HUES48 (cell line): ENCODE data around the gene COX5B.
A peak's percentile ranks its signal among the peaks of the same experiment; 100 is the strongest.
"Not testable (repeated sequence)": the region's sequence is repeated elsewhere in the genome, so short reads cannot be mapped to it uniquely, and the experiment has no call there.

Source experiments
- H3K27ac ChIP-seq: one replicate; pipeline ENCODE4 v1.7.0; 2013; ENCODE audit warnings: low read depth, low read length, inconsistent platforms
- H3K27me3 ChIP-seq: 2 replicates; pipeline ENCODE4 v1.6.1; 2013; ENCODE audit warnings: mild to moderate bottlenecking, low read length; ENCODE audit not compliant: control insufficient read depth, insufficient read depth
- H3K36me3 ChIP-seq: 2 replicates; pipeline ENCODE4 v1.6.1; 2013; ENCODE audit warnings: low read length; ENCODE audit not compliant: control insufficient read depth, insufficient read depth
- H3K4me1 ChIP-seq: 2 replicates; pipeline ENCODE4 v1.6.1; 2013; ENCODE audit warnings: mild to moderate bottlenecking, low read length; ENCODE audit not compliant: control insufficient read depth, insufficient read depth
- H3K4me3 ChIP-seq: 2 replicates; pipeline ENCODE4 v1.5.1; 2013; ENCODE audit warnings: mild to moderate bottlenecking, low read depth, low read length
- H3K9ac ChIP-seq: 2 replicates; pipeline ENCODE4 v1.6.1; 2013; ENCODE audit warnings: mild to moderate bottlenecking, low read depth, low read length, moderate library complexity
- H3K9me3 ChIP-seq: 2 replicates; pipeline ENCODE4 v1.6.1; 2013; ENCODE audit warnings: low read length; ENCODE audit not compliant: control insufficient read depth, insufficient read depth

Gene COX5B

DNA sequence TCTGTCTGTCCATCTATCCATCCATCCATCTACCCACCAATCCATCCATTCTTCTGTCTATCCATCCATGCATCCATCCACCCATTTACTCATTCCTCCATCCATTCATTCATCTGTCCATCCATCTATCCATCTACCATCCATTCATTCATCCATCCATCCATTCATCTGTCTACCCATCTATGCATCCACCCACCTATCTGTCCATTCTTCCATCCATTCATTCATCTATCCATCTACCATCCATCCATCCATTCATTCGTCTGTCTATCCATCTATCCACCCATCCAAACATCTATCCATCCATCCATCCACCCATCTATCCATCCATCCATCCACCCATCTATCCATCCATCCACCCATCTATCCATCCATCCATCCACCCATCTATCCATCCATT is 25.4 kb upstream of the COX5B start:
- not testable (repeated sequence) for H3K4me1 ChIP-seq, H3K4me3 ChIP-seq, H3K27me3 ChIP-seq, H3K36me3 ChIP-seq, H3K9me3 ChIP-seq, H3K9ac ChIP-seq, H3K27ac ChIP-seq

GRCh38 chr2:97622976-97623375 is 22.9 kb upstream of the COX5B start:
- not testable (repeated sequence) for H3K27me3 ChIP-seq, H3K27ac ChIP-seq, H3K9me3 ChIP-seq, H3K4me3 ChIP-seq, H3K4me1 ChIP-seq, H3K36me3 ChIP-seq, H3K9ac ChIP-seq

- H3K4me1 ChIP-seq, H3K9ac ChIP-seq, H3K9me3 ChIP-seq, H3K4me3 ChIP-seq, H3K36me3 ChIP-seq, H3K27me3 ChIP-seq, H3K27ac ChIP-seq: not testable (repeated sequence)
These were observed 20.4 kb upstream of the COX5B start for GRCh38 chr2:97625354-97626048.

DNA sequence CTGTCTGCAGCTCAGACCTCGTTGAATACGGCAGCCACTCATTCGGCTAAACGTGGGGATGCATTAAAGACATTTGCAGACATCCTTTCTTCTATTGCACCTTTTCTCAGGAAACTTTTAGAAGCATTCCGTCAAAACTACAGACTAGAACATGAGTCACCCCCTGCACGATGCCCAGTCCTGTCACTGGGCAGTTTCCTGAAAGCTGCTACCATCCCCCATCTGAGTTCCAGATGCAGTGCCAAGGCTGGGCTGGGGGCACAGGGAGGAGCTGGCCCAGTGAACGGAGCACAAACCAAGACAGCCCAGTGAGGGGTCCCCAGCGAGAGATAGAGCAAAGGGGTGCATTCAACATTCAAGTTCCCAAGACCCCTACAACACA is 19.8 kb upstream of the COX5B start:
- H3K36me3 ChIP-seq, H3K9ac ChIP-seq, H3K27ac ChIP-seq, H3K9me3 ChIP-seq, H3K4me3 ChIP-seq, H3K27me3 ChIP-seq, H3K4me1 ChIP-seq: not testable (repeated sequence)

GRCh38 chr2:97644023-97644717 is 1.7 kb upstream of the COX5B start:
- Histone ChIP-seq H3K9me3 (no peaks in the 10 kb centered on the region), H3K27me3 (no peaks in the 10 kb centered on the region), H3K36me3 (peaks cover 24% of the 10 kb centered on the region), H3K27ac (no peak overlapping the region), H3K4me1 (peaks cover 5% of the 10 kb centered on the region; the same call in 1 of the 2 replicates), H3K4me3 (no peak overlapping the region), H3K9ac (no peak overlapping the region)

- H3K36me3 ChIP-seq: peaks cover 25% of the 10 kb centered on the region
- peak overlapping the region; percentile 97 for H3K27ac ChIP-seq
- H3K9me3 ChIP-seq: no peaks in the 10 kb centered on the region
- peak overlapping the region; percentile 98 for H3K4me3 ChIP-seq
- peaks cover 5% of the 10 kb centered on the region; the same call in 1 of the 2 replicates for H3K4me1 ChIP-seq
- H3K9ac ChIP-seq: peak overlapping the region; percentile 58; the same call in 1 of the 2 replicates
- H3K27me3 ChIP-seq: no peaks in the 10 kb centered on the region
These were observed 659 bp upstream of the COX5B start for GRCh38 chr2:97645112-97645694.

- Histone ChIP-seq H3K36me3 (peaks cover 25% of the 10 kb centered on the region), H3K27ac (no peak overlapping the region), H3K4me1 (peaks cover 5% of the 10 kb centered on the region; the same call in 1 of the 2 replicates), H3K4me3 (peak overlapping the region; percentile 98), H3K27me3 (no peaks in the 10 kb centered on the region), H3K9ac (no peak overlapping the region), H3K9me3 (no peaks in the 10 kb centered on the region)
These were observed 1.1 kb downstream of the COX5B start for GRCh38 chr2:97646977-97647376.

GRCh38 chr2:97651114-97651513 is 5.3 kb downstream of the COX5B start:
- H3K36me3 ChIP-seq: peaks cover 32% of the 10 kb centered on the region
- H3K27ac ChIP-seq: no peak overlapping the region
- H3K9ac ChIP-seq: no peak overlapping the region
- no peak overlapping the region for H3K4me3 ChIP-seq
- H3K4me1 ChIP-seq: no peaks in the 10 kb centered on the region
- H3K27me3 ChIP-seq: no peaks in the 10 kb centered on the region
- H3K9me3 ChIP-seq: no peaks in the 10 kb centered on the region

- H3K36me3 ChIP-seq: peaks cover 39% of the 10 kb centered on the region
- no peak overlapping the region for H3K9ac ChIP-seq
- H3K4me1 ChIP-seq: no peaks in the 10 kb centered on the region
- H3K4me3 ChIP-seq: no peak overlapping the region
- H3K27ac ChIP-seq: no peak overlapping the region
- no peaks in the 10 kb centered on the region for H3K9me3 ChIP-seq
- no peaks in the 10 kb centered on the region for H3K27me3 ChIP-seq
These were observed 7.6 kb downstream of the COX5B start for GRCh38 chr2:97653473-97653872.

- no peaks in the 10 kb centered on the region for H3K27me3 ChIP-seq
- peaks cover 39% of the 10 kb centered on the region for H3K36me3 ChIP-seq
- H3K27ac ChIP-seq: no peak overlapping the region
- H3K9me3 ChIP-seq: no peaks in the 10 kb centered on the region
- H3K4me3 ChIP-seq: no peak overlapping the region
- H3K4me1 ChIP-seq: no peaks in the 10 kb centered on the region
- no peak overlapping the region for H3K9ac ChIP-seq
These were observed 8.0 kb downstream of the COX5B start for GRCh38 chr2:97653874-97654273.

GRCh38 chr2:97654309-97654708 is 8.4 kb downstream of the COX5B start:
- H3K27me3 ChIP-seq: no peaks in the 10 kb centered on the region
- H3K27ac ChIP-seq: no peak overlapping the region

More at GRCh38 chr2:97654309-97654708, 8.4 kb downstream of the COX5B start:
- Histone ChIP-seq H3K9ac (no peak overlapping the region), H3K9me3 (no peaks in the 10 kb centered on the region), H3K4me3 (no peak overlapping the region), H3K4me1 (no peaks in the 10 kb centered on the region), H3K36me3 (peaks cover 39% of the 10 kb centered on the region)
